Endothelial cell of umbilical vein (primary cell): ENCODE measurements around the gene SPTBN5. TPM values are rescaled to one million over a fixed set of nuclear protein-coding genes. Genes with fewer than 3 reads are reported as not detected.
"Not testable (repeated sequence)": the region's sequence is repeated elsewhere in the genome, so short reads cannot be mapped to it uniquely, and the experiment has no call there.

Experiments
- BruUV-seq: library from RNA; stranded (reverse); fragments of 400-500 nt; replicated peaks from 2 replicates; lab custom pipeline; 2021; lab: Mats Ljungman, UMichigan
- CTCF ChIA-PET: fragments of 300-600, 350-600 bp; sonication (Branson Sonifier 250); formaldehyde crosslinking; loops from one replicate; lab custom pipeline; 2021; ENCODE audit warnings: antibody characterized with exemption, inconsistent platforms; lab: Charles Lee
- POLR2A ChIA-PET: fragments of 300-600, 350-600 bp; sonication (Branson Sonifier 250); formaldehyde crosslinking; loops from one replicate; lab custom pipeline; 2021; ENCODE audit warnings: antibody characterized with exemption, inconsistent platforms; lab: Charles Lee
- DNase-seq: peaks from one replicate; pipeline ENCODE4 v3.0.0-alpha.2; 2011; ENCODE audit warnings: low read depth, low spot score
- FAIRE-seq: peaks from 2 replicates; lab custom pipeline; 2011; peaks lifted over from hg19 to GRCh38; lab: Jason Lieb, UNC
- H2AFZ ChIP-seq: 2 replicates; pipeline ENCODE4 v1.6.0; 2012; ENCODE audit warnings: low read depth, low read length, control low read depth, inconsistent platforms
- H3K27ac ChIP-seq: 2 replicates; pipeline ENCODE4 v1.5.1; 2011; ENCODE audit warnings: low read depth, mild to moderate bottlenecking, control low read depth, low read length, moderate library complexity; ENCODE audit not compliant: insufficient read depth
- H3K27me3 ChIP-seq, 2 experiments: 2 replicates each; pipeline versions ENCODE4 v1.6.0 to v1.6.1; 2011; ENCODE audit warnings: low read length in 2 of 2, mixed read lengths in 1 of 2; ENCODE audit not compliant: control insufficient read depth in 2 of 2, insufficient read depth in 2 of 2
- H3K36me3 ChIP-seq, 2 experiments: 2 replicates in 1 of 2; 3 replicates in 1 of 2; pipeline ENCODE4 v1.5.1; 2011; ENCODE audit warnings: low read length in 2 of 2, mild to moderate bottlenecking in 1 of 2, moderate library complexity in 1 of 2; ENCODE audit not compliant: control insufficient read depth in 2 of 2, insufficient read depth in 2 of 2; ENCODE audit errors: extremely low read depth in 1 of 2
- H3K4me1 ChIP-seq: 3 replicates; pipeline ENCODE4 v1.5.1; 2011; ENCODE audit warnings: mild to moderate bottlenecking, low read length; ENCODE audit not compliant: control insufficient read depth, insufficient read depth; ENCODE audit errors: extremely low read depth
- H3K4me2 ChIP-seq: 2 replicates; pipeline ENCODE4 v1.6.1; 2011; ENCODE audit warnings: low read length, control low read depth, mixed read lengths; ENCODE audit not compliant: insufficient read depth
- H3K4me3 ChIP-seq, 3 experiments: fragments of 200-600 bp in 1 of 3; sonication (generic), shearing (Covaris generic) in 1 of 3; replicated peaks in 1 of 3; 2 replicates each; pipeline ENCODE4 v1.5.1; 2011 to 2016; ENCODE audit warnings: control low read depth in 3 of 3, low read length in 3 of 3, mild to moderate bottlenecking in 2 of 3, inconsistent platforms in 1 of 3, low read depth in 1 of 3, moderate library complexity in 1 of 3; ENCODE audit not compliant: insufficient read depth in 1 of 3
- H3K79me2 ChIP-seq: 2 replicates; pipeline ENCODE4 v1.6.0; 2012; ENCODE audit warnings: low read length, inconsistent platforms; ENCODE audit not compliant: control insufficient read depth, insufficient read depth
- H3K9ac ChIP-seq: replicated peaks from 2 replicates; pipeline ENCODE3; 2011; ENCODE audit warnings: low read length, control low read depth; ENCODE audit not compliant: insufficient read depth; ENCODE audit errors: extremely low read depth
- H3K9me1 ChIP-seq: replicated peaks from 3 replicates; pipeline ENCODE4 v1.6.0; 2011; ENCODE audit warnings: mild to moderate bottlenecking, low read length; ENCODE audit not compliant: control insufficient read depth, insufficient read depth; ENCODE audit errors: extremely low read depth
- H3K9me3 ChIP-seq: replicated peaks from 2 replicates; pipeline ENCODE4 v1.5.1; 2012; ENCODE audit warnings: low read length, inconsistent platforms; ENCODE audit not compliant: control insufficient read depth, insufficient read depth
- H4K20me1 ChIP-seq: replicated peaks from 2 replicates; pipeline ENCODE3; 2011; ENCODE audit warnings: mild to moderate bottlenecking, low read length; ENCODE audit not compliant: control insufficient read depth, insufficient read depth; ENCODE audit errors: extremely low read depth
- EZH2 ChIP-seq: IDR thresholded peaks from 2 replicates; pipeline ENCODE4 v1.6.1; 2012; ENCODE audit warnings: borderline replicate concordance, low read depth, mild to moderate bottlenecking, moderate library complexity, low read length, inconsistent platforms; ENCODE audit not compliant: severe bottlenecking
- FOS ChIP-seq: IDR thresholded peaks from 2 replicates; pipeline ENCODE4 v1.6.1; 2011; ENCODE audit warnings: mild to moderate bottlenecking, low read length, moderate library complexity, borderline replicate concordance; ENCODE audit not compliant: insufficient read depth
- GATA2 ChIP-seq: IDR thresholded peaks from 2 replicates; pipeline ENCODE4 v1.7.0; 2011; ENCODE audit warnings: low read depth, mild to moderate bottlenecking, moderate library complexity, mixed read lengths, low read length; ENCODE audit not compliant: insufficient read length, insufficient read depth
- JUN ChIP-seq: IDR thresholded peaks from 2 replicates; pipeline ENCODE4 v1.6.1; 2011; ENCODE audit warnings: borderline replicate concordance, low read depth; ENCODE audit not compliant: insufficient read length, insufficient read depth
- MAX ChIP-seq: IDR thresholded peaks from 2 replicates; pipeline ENCODE4 v1.6.1; 2011; ENCODE audit not compliant: insufficient read depth, insufficient read length
- MYC ChIP-seq: IDR thresholded peaks from one replicate; pipeline ENCODE4 v1.6.1; 2011; ENCODE audit warnings: mild to moderate bottlenecking, low read depth, low read length
- POLR2A ChIP-seq: IDR thresholded peaks from 2 replicates; pipeline ENCODE4 v1.6.1; 2012; ENCODE audit warnings: low read depth, mild to moderate bottlenecking, control low read depth, low read length
- POLR2AphosphoS5 ChIP-seq: IDR thresholded peaks from 2 replicates; pipeline ENCODE4 v1.6.1; 2012; ENCODE audit warnings: low read depth, mild to moderate bottlenecking, control low read depth, low read length, moderate library complexity; ENCODE audit not compliant: insufficient read depth
- dilution Hi-C: fragments of 300-500 bp; cut with MboI; formaldehyde crosslinking; loops from one replicate; pipeline ENCODE4 v1.15.0; 2019; ENCODE audit warnings: low sequenced_read_pairs; ENCODE audit not compliant: extremely low pct_ligation_motif_present
- intact Hi-C: fragments of 100-400 bp; cut with micrococcal nuclease; formaldehyde crosslinking; loops from one replicate; pipeline ENCODE4 v1.10.0; 2022
- polyA plus RNA-seq, 4 experiments: library from polyadenylated mRNA; depleted of rRNA in 3 of 4; stranded (reverse) in 3 of 4; unstranded in 1 of 4; fragments of >200 nt; gene quantifications; 2 replicates each; pipeline versions ENCODE4 v1.2.1 to v1.2.3, GENCODE V29; 2011 to 2012; ENCODE audit warnings: missing spikeins in 1 of 4
- total RNA-seq: library from RNA; stranded (reverse); gene quantifications from 2 replicates; pipeline ENCODE4 v1.2.3, GENCODE V29; 2021
- TF ChIP-seq, protein P1 (sequence below), 2 donors: IDR thresholded peaks; 1 replicate in 1 of 2; 2 replicates in 1 of 2; pipeline ENCODE4 v1.5.1; 2011; ENCODE audit warnings: low read length in 2 of 2, mild to moderate bottlenecking in 2 of 2, moderate library complexity in 2 of 2, control low read depth in 1 of 2, inconsistent platforms in 1 of 2, low read depth in 1 of 2; ENCODE audit not compliant: insufficient read depth in 1 of 2; ENCODE audit errors: extremely low read depth in 1 of 2

The SPTBN5 gene
- total and polyA plus RNA-seq, 2 donors (not counting 3 experiments of a cell fraction or from before 2014, with no cell fraction given), result 12.0 to 19.0 TPM

DNA sequence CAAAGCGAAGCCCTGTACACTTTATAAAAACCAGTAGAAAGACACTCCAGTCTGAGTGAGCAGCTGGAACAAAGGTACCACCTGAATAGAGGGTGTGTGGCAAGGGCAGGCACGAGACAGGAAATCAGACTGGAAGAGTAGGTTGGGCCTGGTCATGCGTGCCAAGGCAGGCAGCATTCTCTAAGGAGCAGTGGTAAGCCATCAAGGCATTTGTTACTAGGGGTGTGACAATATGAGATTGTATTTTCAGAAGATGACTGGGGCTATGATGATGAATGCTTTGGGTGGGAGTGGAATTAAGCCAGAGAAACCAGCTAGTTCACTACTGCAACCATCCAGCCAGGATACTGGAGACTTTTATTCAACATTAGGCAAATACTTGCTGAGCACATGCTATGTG, 61.0 kb downstream of the SPTBN5 start:
- no peaks in the 10 kb centered on the region for H3K27me3 ChIP-seq
- H3K79me2 ChIP-seq, result no peaks in the 10 kb centered on the region
- CTCF ChIA-PET, result no interaction called here
- H3K9ac ChIP-seq, result no peak overlapping the region
- FAIRE-seq (no peak), DNase-seq (no peak)
- TF ChIP-seq GATA2, result no peak
- TF ChIP-seq JUN, result no peak
- no peak for TF ChIP-seq FOS
- TF ChIP-seq MYC, result no peak
- no peak for TF ChIP-seq POLR2A
- H3K4me1 ChIP-seq, result peaks cover 7% of the 10 kb centered on the region
- no peaks in the 10 kb centered on the region for H3K9me3 ChIP-seq
- intact Hi-C loops, result no loop called here
- H4K20me1 ChIP-seq, result no peaks in the 10 kb centered on the region
- H3K36me3 ChIP-seq, result peaks cover 0 to 6% of the 10 kb centered on the region in 2 experiments
- no peaks in the 10 kb centered on the region for H3K9me1 ChIP-seq
- no peak overlapping the region for H3K4me2 ChIP-seq
- BruUV-seq, result no TSS peak
- POLR2A ChIA-PET, result no interaction called here
- H2AFZ ChIP-seq, result no peak overlapping the region
- H3K4me3 ChIP-seq, result no peak overlapping the region
- dilution Hi-C loops, result no loop called here
- no peak overlapping the region for H3K27ac ChIP-seq

- dilution Hi-C loops (no loop called here), intact Hi-C loops (no loop called here)
- H3K9me3 ChIP-seq, result no peaks in the 10 kb centered on the region
- peaks cover 10% of the 10 kb centered on the region for H3K4me1 ChIP-seq
- H3K27ac ChIP-seq, result no peak overlapping the region
- no peaks in the 10 kb centered on the region for H3K9me1 ChIP-seq
- no peak for DNase-seq
- H3K79me2 ChIP-seq, result no peaks in the 10 kb centered on the region
- TF ChIP-seq JUN, result no peak
- no peak for TF ChIP-seq GATA2
- no peak for TF ChIP-seq EZH2
- TF ChIP-seq MAX, result no peak
- TF ChIP-seq POLR2A, result no peak
- TF ChIP-seq, protein P1, sequence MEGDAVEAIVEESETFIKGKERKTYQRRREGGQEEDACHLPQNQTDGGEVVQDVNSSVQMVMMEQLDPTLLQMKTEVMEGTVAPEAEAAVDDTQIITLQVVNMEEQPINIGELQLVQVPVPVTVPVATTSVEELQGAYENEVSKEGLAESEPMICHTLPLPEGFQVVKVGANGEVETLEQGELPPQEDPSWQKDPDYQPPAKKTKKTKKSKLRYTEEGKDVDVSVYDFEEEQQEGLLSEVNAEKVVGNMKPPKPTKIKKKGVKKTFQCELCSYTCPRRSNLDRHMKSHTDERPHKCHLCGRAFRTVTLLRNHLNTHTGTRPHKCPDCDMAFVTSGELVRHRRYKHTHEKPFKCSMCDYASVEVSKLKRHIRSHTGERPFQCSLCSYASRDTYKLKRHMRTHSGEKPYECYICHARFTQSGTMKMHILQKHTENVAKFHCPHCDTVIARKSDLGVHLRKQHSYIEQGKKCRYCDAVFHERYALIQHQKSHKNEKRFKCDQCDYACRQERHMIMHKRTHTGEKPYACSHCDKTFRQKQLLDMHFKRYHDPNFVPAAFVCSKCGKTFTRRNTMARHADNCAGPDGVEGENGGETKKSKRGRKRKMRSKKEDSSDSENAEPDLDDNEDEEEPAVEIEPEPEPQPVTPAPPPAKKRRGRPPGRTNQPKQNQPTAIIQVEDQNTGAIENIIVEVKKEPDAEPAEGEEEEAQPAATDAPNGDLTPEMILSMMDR (IDR thresholded peaks at IDR 0.05; ENCODE audit: extremely low read depth in 1 of 2, insufficient read depth in 1 of 2, low read depth in 1 of 2, low read length in 2 of 2), result no peak
- TF ChIP-seq POLR2AphosphoS5, result no peak
- no peak for TF ChIP-seq MYC
- TF ChIP-seq FOS, result no peak
- H3K36me3 ChIP-seq, result peaks cover 0 to 6% of the 10 kb centered on the region in 2 experiments
- no peak for FAIRE-seq
- no peak overlapping the region for H2AFZ ChIP-seq
- no peak overlapping the region for H3K4me2 ChIP-seq
- H3K9ac ChIP-seq, result no peak overlapping the region
- H3K4me3 ChIP-seq, result no peak overlapping the region
- no peaks in the 10 kb centered on the region for H3K27me3 ChIP-seq
- CTCF ChIA-PET, result interaction anchor here (1.5 to 1.8 kb wide), 3 partner anchors 20 to 73 kb away, joined by 4 to 6 read pairs (median 6); partner anchors contain the start of gene MAPKBP1
- H4K20me1 ChIP-seq, result no peaks in the 10 kb centered on the region
- no TSS peak for BruUV-seq
- POLR2A ChIA-PET, result no interaction called here
These were observed 61.6 kb downstream of the SPTBN5 start for GRCh38 chr15:41832208-41832607.

GRCh38 chr15:41831291-41831690, 62.6 kb downstream of the SPTBN5 start:
- peaks cover 10% of the 10 kb centered on the region for H3K4me1 ChIP-seq
- FAIRE-seq, H3K79me2 ChIP-seq, H3K36me3 ChIP-seq, H2AFZ ChIP-seq, H3K4me2 ChIP-seq, intact Hi-C loops, H4K20me1 ChIP-seq, H3K27ac ChIP-seq, H3K27me3 ChIP-seq, H3K4me3 ChIP-seq, H3K9me1 ChIP-seq, BruUV-seq, dilution Hi-C loops, H3K9ac ChIP-seq, DNase-seq, H3K9me3 ChIP-seq, POLR2A ChIA-PET: not testable (repeated sequence)
- CTCF ChIA-PET, result interaction anchor here (1.5 to 1.8 kb wide), 3 partner anchors 20 to 73 kb away, joined by 4 to 6 read pairs (median 6); partner anchors contain the start of gene MAPKBP1
